Suprapubic skin (tissue), 4 donors: Measurements from ENCODE around the gene SURF1. TPM values are rescaled to one million over a fixed set of nuclear protein-coding genes. Genes with fewer than 3 reads are reported as not detected.

Experiments
- DNase-seq, 2 donors: peaks; one replicate each; pipeline ENCODE4 v3.0.0-alpha.2; 2019; ENCODE audit warnings: low spot score in 2 of 2
- H3K27ac ChIP-seq: fragments of 200-600 bp; sonication (generic); one replicate; pipeline ENCODE4 v1.5.1; 2019
- H3K27me3 ChIP-seq: fragments of 200-600 bp; sonication (generic); one replicate; pipeline ENCODE4 v1.5.1; 2019
- H3K36me3 ChIP-seq: fragments of 200-600 bp; sonication (generic); one replicate; pipeline ENCODE4 v1.5.1; 2019
- H3K4me1 ChIP-seq: fragments of 200-600 bp; sonication (generic); one replicate; pipeline ENCODE4 v1.5.1; 2019
- H3K4me3 ChIP-seq: fragments of 200-600 bp; sonication (generic); one replicate; pipeline ENCODE4 v1.5.1; 2019; ENCODE audit warnings: mild to moderate bottlenecking
- H3K9me3 ChIP-seq: fragments of 200-600 bp; sonication (generic); one replicate; pipeline ENCODE4 v1.5.1; 2019
- CTCF ChIP-seq, 2 donors: fragments of 200-600 bp in 1 of 2; fragments of 450-650 bp in 1 of 2; sonication (generic) in 1 of 2; IDR thresholded peaks; one replicate each; pipeline ENCODE4 v1.5.1; 2016 to 2019; ENCODE audit warnings: antibody characterized with exemption in 2 of 2, mild to moderate bottlenecking in 1 of 2, moderate library complexity in 1 of 2
- EP300 ChIP-seq: sonication (generic); formaldehyde crosslinking; IDR thresholded peaks from one replicate; pipeline ENCODE4 v1.6.1; 2017; ENCODE audit warnings: antibody characterized with exemption
- POLR2A ChIP-seq, 2 donors: fragments of 450-650 bp; IDR thresholded peaks; one replicate each; pipeline ENCODE4 v1.6.1; 2017; ENCODE audit warnings: antibody characterized with exemption in 2 of 2, mild to moderate bottlenecking in 2 of 2, moderate library complexity in 2 of 2
- POLR2AphosphoS5 ChIP-seq, 3 donors: sonication (generic); formaldehyde crosslinking; IDR thresholded peaks; one replicate each; pipeline ENCODE4 v1.6.1; 2017; ENCODE audit warnings: antibody characterized with exemption in 3 of 3
- WGBS: methylation state at CpG from one replicate; pipeline ENCODE4 v1.1.5; 2018; 5-methylcytosine and 5-hydroxymethylcytosine counted together
- total RNA-seq, 4 donors: library from RNA; depleted of rRNA; stranded (reverse); fragments of >200 nt; gene quantifications; one replicate each; pipeline ENCODE4 v1.1.0, GENCODE V29; 2016

The SURF1 gene
- total RNA-seq, 4 donors from 2014 or later = 29.1 to 45.0 (median 33.4) TPM

- Histone ChIP-seq H3K36me3 (peaks cover 63% of the 10 kb centered on the region), H3K27ac (no peak overlapping the region), H3K4me3 (no peak overlapping the region), H3K27me3 (no peaks in the 10 kb centered on the region), H3K9me3 (no peaks in the 10 kb centered on the region), H3K4me1 (peaks cover 48% of the 10 kb centered on the region)
- TF ChIP-seq EP300 (no peak), POLR2A (IDR thresholded peaks at IDR 0.05) (no peak), CTCF (IDR thresholded peaks at IDR 0.05) (no peak), POLR2AphosphoS5 (IDR thresholded peaks at IDR 0.05) (no peak)
- DNase-seq = peak in 1 of 2 donors; percentile 55
- 94% methylated on average over 12 of the region's 12 CpGs for WGBS
Observed at GRCh38 chr9:133344979-133345378, 11.3 kb downstream of the SURF1 start.

GRCh38 chr9:133344071-133344470, 12.2 kb downstream of the SURF1 start:
- Histone ChIP-seq H3K9me3 (no peaks in the 10 kb centered on the region), H3K27ac (no peak overlapping the region), H3K4me3 (no peak overlapping the region), H3K36me3 (peaks cover 64% of the 10 kb centered on the region), H3K4me1 (peaks cover 47% of the 10 kb centered on the region), H3K27me3 (no peaks in the 10 kb centered on the region)
- TF ChIP-seq CTCF (IDR thresholded peaks at IDR 0.05) (no peak), POLR2AphosphoS5 (IDR thresholded peaks at IDR 0.05) (no peak), POLR2A (IDR thresholded peaks at IDR 0.05) (no peak), EP300 (no peak)
- WGBS = 93% methylated on average over 13 of the region's 19 CpGs
- DNase-seq = no peak

GRCh38 chr9:133342570-133342969, 13.7 kb downstream of the SURF1 start:
- Histone ChIP-seq H3K36me3 (peaks cover 65% of the 10 kb centered on the region), H3K4me1 (peaks cover 43% of the 10 kb centered on the region), H3K4me3 (no peak overlapping the region)

GRCh38 chr9:133342069-133342406, 14.2 kb downstream of the SURF1 start:
- Histone ChIP-seq H3K36me3 (peaks cover 65% of the 10 kb centered on the region), H3K27me3 (no peaks in the 10 kb centered on the region), H3K9me3 (no peaks in the 10 kb centered on the region), H3K4me3 (no peak overlapping the region), H3K4me1 (peaks cover 39% of the 10 kb centered on the region), H3K27ac (no peak overlapping the region)
- DNase-seq = no peak
- TF ChIP-seq POLR2A (IDR thresholded peaks at IDR 0.05) = no peak
- no peak for TF ChIP-seq POLR2AphosphoS5 (IDR thresholded peaks at IDR 0.05)
- TF ChIP-seq EP300 = no peak
- TF ChIP-seq CTCF (IDR thresholded peaks at IDR 0.05) = no peak
- 93% methylated on average over 3 of the region's 12 CpGs for WGBS

More at GRCh38 chr9:133342570-133342969, 13.7 kb downstream of the SURF1 start:
- no peak overlapping the region for H3K27ac ChIP-seq
- H3K9me3 ChIP-seq = no peaks in the 10 kb centered on the region
- no peak for DNase-seq
- H3K27me3 ChIP-seq = no peaks in the 10 kb centered on the region
- 81% methylated on average over 10 of the region's 11 CpGs for WGBS
- TF ChIP-seq POLR2AphosphoS5 (IDR thresholded peaks at IDR 0.05) = no peak
- TF ChIP-seq POLR2A (IDR thresholded peaks at IDR 0.05) = no peak
- TF ChIP-seq EP300 = no peak
- TF ChIP-seq CTCF (IDR thresholded peaks at IDR 0.05) = no peak

GRCh38 chr9:133341369-133342068, 14.8 kb downstream of the SURF1 start:
- TF ChIP-seq CTCF (IDR thresholded peaks at IDR 0.05) (no peak), POLR2AphosphoS5 (IDR thresholded peaks at IDR 0.05) (no peak), POLR2A (IDR thresholded peaks at IDR 0.05) (no peak), EP300 (no peak)
- peaks cover 65% of the 10 kb centered on the region for H3K36me3 ChIP-seq
- H3K4me1 ChIP-seq = peaks cover 38% of the 10 kb centered on the region
- no peaks in the 10 kb centered on the region for H3K27me3 ChIP-seq
- H3K4me3 ChIP-seq = no peak overlapping the region
- H3K9me3 ChIP-seq = no peaks in the 10 kb centered on the region
- peak overlapping the region; percentile 4 for H3K27ac ChIP-seq
- WGBS = 87% methylated on average over 15 of the region's 15 CpGs
- DNase-seq = no peak
